HG02623 (cell line): ENCODE results near the gene PRSS12.
"Not testable (repeated sequence)": the region's sequence is repeated elsewhere in the genome, so short reads cannot be mapped to it uniquely, and the experiment has no call there.

Source experiments
- ATAC-seq: cut with Tn5 transposase; IDR thresholded peaks from one replicate; pipeline ENCODE4 v1.9.1; 2021; ENCODE audit warnings: moderate library complexity; ENCODE audit not compliant: unreplicated experiment

The PRSS12 gene

DNA sequence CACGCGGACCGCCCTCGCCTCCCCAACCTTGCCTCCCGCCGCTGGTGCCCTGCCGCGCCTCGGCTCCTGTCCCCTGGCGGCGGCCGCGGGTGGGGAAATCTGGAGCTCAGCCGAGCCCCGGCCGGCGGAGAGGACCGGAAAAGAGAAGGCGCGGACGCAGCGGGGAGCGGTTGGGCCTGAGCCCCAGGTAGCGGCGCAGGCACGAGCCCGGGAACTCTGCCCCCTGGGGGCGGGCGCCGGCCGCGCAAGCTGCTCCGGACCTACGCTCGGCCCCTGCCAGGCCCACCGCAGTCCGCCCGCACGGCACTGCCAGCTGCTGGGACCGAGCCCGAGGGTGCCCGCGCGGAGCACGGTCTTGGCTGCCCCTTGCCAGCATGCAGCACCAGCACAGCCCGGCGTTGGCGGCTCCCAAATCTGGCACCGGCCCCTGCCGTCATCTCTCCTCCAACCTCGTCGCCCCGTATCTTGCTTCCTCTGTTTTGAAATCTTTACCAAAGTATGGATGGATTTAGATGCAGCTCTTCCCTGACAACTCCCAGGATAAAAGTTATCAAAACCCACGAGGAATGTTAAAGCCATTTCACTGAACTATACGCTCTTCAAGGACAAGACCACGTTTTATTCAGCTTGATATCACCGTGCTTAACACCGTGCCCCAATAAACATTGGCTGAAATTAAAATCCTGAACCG lies at the start of gene PRSS12:
PRSS12 (minus strand) TSS at position 161 of the 691 bp plus-strand sequence. CDS start 283 bp downstream, outside the sequence.
- ATAC-seq = peak; percentile 98

GRCh38 chr4:118400356-118400755 lies 47.6 kb upstream of the PRSS12 start:
- ATAC-seq = no peak

DNA sequence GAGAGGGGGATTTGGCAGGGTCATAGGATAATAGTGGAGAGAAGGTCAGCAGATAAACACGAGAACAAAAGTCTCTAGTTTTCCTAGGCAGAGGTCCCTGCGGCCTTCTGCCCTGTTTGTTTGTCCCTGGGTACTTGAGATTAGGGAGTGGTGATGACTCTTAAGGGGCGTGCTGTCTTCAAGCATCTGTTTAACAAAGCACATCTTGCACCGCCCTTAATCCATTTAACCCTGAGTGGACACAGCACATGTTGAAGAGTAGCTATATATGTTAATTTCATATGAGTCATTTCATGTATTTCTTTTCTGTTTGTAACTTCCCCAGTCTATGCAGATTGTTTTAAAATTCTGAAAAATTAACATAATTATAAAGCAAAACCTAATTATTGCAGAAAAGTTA lies 47.1 kb upstream of the PRSS12 start:
- ATAC-seq = not testable (repeated sequence)

GRCh38 chr4:118398226-118399090 lies 45.7 kb upstream of the PRSS12 start:
- ATAC-seq = peak; percentile 92

DNA sequence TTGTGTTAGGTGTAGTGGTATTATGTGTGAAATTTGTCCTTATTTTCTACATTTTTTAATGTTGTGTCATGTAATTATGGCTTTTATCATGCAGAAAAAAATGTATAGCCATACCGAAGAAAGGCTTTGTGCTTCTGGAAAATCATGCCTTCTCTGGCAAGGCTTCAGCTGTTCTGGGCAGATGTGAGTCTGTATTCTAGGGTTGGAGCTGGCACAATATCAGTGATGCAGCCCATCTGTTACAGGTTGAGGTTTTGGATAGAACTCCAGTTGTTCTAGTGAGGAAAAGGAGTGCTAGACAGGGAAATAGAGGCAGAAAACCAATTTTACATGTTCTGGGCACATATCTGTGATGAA lies 44.8 kb upstream of the PRSS12 start:
- no peak for ATAC-seq

DNA sequence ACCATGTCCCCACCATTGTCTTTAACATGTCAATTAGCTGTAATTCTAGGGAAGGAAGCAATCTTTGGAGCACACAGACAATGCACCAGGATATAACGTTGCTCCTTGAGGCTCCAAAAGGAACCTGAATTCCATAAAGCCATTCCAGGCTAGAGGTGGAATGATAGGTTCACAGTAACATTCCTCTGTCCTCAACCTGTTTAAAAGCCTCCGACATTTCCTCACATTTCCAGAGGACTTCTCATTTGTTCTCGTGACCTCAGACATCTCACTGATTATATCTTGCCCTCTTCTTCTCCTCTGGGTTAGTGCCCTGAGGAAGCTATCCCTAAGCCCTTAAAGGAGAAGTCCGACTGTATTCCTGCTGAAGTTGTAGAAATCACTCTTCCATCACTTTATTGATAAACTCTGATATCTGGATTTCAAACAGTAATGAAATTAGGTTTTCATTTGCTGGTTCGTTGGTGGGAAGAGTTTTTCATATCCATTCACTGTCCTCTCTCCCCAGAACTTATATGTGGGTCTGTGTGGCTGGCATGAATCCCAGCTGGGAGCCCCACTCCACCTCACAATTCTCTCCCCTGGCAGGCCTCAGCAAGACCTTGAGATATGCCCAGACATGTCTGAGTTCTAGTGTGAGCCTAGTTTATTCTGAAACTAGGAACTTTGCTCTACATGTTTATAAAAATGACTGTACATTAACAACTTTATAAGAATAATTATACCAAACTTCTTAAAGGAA lies 44.2 kb upstream of the PRSS12 start:
- ATAC-seq = no peak

DNA sequence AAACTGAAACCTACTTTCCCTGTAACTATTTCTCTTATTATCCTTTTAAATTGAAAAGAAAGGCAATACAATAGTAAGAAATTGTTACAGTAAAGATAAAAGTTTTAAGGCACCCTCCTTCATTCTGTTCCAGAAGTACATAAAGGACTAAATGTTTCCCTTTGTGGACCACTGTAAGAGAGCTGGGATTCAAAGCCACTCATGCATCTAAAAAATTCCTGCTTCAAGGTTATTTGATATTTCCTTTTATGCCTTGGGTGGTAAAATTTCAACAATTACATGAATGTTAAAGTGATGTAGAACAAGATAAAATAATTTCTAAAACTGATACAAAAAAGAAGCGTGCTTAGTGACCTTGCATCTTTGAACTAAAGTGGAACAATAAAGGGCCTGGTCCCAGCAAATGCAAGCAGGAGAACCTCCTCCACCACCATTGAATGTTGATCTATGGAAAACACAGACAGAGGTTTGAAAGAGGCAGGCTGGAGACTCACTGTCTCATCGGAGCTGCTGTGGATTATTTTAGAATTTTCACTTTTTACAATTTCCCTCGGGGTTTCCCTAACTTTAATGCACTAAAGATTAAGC lies 42.3 kb upstream of the PRSS12 start:
- no peak for ATAC-seq

GRCh38 chr4:118392509-118392908 lies 39.7 kb upstream of the PRSS12 start:
- not testable (repeated sequence) for ATAC-seq

DNA sequence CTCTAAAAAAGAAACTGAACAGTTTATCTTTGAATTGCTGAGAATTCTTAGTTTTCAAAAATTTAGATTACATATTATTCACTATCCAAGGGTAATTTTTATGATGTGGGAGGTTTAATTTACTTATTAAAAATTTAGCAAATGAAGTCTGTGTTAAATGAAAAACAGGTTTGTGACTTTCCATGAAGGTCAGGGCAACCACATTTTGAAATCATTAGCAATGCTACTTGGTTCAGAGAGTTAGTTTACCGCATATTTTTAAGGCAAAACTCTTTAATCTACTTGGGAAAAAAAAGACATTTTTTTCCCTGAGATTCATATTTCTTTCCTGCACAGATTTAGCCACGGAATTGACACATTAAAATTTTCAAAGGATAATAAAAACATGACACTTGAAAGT lies 37.3 kb upstream of the PRSS12 start:
- ATAC-seq = no peak

DNA sequence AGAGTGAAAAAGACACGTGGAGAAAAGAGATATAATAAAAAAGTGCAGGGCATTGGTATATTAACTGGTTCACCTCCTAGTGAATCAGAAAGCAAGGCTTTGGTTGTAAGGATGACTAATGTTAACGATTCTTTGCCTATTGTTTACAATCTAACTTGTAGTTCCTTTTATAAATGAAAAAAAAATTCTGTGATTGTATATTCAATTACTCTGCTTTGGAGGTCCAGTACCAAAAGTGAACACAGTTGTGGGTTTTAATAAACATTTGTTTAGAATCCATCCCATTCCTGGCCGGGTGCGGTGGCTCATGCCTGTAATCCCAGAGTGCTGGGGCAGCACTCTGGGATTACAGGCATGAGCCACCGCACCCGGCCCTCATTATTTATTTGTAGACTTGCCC lies 36.9 kb upstream of the PRSS12 start:
- ATAC-seq = no peak

DNA sequence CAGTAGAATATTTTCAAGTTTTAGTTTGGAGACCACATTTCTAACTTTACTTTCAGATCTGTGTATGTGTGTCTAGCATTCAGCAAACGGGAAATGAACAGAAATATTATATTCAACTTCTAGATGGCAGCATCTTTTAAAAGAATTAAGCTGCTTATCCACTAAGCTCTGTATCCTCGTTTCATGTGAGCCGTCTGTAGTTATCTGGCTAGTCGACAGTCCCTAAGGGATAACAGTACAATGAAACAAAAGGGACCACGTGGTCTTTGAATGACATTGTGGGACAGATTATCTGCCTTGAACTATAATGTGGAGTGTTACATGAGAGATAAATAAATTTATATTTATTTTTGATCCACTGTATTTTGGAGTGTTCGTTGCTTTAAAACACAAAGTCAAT lies 35.8 kb upstream of the PRSS12 start:
- no peak for ATAC-seq

DNA sequence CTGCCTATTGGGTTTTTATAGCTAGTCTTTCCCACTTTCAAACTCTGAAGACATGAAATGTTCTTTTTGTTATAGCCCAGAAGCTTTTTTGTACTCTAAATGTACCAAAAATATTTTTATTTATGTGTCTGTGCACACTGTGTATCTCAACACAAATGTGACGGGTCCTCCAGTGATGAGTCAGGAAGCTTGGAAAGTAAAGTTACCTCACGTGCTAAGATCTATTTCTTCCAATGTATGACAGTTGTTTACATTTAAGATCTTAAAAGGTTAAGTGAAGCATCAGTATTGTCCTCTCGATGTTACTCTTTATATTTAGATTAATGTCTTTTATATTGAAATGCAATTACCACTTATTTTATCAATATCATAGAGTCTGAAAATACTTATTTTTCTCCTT lies 29.1 kb upstream of the PRSS12 start:
- ATAC-seq = no peak

- ATAC-seq = no peak
Observed at GRCh38 chr4:118373614-118374255, 20.9 kb upstream of the PRSS12 start.

- no peak for ATAC-seq
Observed at GRCh38 chr4:118372251-118372650, 19.4 kb upstream of the PRSS12 start.

DNA sequence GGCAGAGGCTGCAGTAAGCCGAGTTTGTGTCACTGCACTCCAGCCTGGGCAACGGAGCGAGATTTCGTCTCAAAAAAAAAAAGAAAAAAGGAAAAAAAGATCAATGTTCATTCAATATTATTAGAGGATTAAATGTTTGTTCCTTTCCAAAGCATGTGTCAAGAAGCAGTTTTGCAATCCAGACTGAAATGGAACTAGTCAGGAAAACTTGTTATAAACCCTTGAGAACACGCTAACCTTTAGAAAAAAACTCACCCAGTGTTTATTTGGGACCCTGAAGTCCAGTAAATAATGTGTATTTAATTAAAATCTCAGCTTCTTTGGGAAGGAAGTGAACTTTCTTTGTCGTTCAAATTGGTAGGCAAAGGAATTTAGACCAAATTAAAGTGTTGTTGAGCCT lies 16.4 kb upstream of the PRSS12 start:
- no peak for ATAC-seq

- no peak for ATAC-seq
Observed at GRCh38 chr4:118367872-118368271, 15.1 kb upstream of the PRSS12 start.

DNA sequence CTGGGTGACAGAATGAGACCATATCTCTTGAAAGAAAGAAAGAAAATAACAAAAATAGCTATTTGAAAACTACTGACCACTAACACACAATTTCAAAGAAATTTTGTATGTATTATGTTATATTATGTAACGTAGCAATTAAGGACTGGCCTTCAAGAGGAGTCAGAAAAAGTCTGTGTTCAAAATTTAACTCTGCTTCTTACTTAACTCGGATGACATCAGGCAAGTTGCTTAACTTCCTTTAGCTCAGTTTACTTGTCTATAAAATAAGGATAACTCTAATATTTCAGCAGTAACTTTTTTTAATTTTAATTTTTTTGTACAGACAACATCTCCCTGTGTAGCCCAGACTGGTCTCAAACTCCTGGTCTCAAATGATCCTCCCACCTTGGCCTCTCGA lies 14.6 kb upstream of the PRSS12 start:
- no peak for ATAC-seq

DNA sequence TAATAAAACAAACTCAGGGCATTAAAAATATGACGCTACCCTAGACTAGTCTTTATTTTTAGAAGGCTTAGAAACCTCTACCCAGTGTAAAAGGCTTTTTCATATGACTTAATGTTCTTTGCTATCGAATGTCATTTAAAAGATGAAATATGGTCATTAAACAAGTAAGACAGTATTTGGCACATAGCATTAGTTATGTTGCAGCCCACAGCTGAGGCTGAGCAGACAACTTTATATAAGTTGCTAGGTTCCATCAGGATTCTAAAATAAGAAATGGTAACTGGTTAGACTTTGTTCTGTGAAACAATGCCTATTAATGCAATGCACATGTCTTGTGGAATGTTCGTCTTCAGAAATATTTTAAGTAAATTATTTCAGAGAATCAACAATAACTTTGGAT lies 10.4 kb upstream of the PRSS12 start:
- ATAC-seq = no peak

DNA sequence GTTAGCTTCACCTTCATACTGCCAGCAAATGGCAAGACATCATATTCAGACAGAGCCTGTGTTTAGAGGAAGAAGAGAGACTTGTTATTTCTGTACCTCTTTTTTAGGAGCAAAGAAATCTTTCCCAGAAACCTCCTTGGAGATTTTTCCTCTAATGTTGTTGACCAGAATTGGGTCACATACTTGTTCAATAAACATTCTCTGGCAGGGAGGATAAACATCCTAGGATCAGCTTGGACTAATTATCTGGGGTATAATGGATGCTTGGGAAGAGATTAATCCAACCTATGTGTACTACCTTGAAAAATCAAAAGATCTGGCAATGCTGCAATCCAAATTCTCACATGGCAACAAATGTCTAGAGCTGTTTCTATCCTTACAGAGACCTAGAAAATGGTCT lies 8.4 kb upstream of the PRSS12 start:
- ATAC-seq = no peak

DNA sequence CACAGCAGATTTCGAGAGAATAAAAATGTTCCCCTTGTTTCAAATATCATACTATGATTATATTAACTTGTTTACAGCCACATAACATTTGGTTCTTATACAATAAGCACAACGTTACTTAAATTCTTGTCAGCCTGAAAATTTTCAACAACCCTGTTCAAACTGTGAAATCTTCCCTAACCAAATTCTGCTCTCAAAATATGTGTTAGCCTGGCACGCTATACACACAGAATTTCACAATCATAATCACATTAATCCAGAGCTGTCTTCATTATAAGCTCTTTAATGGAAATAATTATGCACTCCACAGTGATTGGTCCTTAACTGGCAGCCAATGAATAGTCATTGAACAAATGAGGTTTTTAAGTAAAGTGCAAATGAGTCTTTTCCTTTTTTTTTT lies 7.3 kb upstream of the PRSS12 start:
- no peak for ATAC-seq

- ATAC-seq = no peak
Observed at GRCh38 chr4:118357601-118358000, 4.8 kb upstream of the PRSS12 start.
